CD4-positive, alpha-beta T cell treated with Interleukin-6 at 100 ng/mL for 8 hours (primary cell): ENCODE results near the gene KPNA6.

Source experiments
- DNase-seq: peaks from one replicate; pipeline ENCODE4 v3.0.0-alpha.2; 2020; ENCODE audit warnings: mixed read lengths, low spot score

KPNA6 gene

DNA sequence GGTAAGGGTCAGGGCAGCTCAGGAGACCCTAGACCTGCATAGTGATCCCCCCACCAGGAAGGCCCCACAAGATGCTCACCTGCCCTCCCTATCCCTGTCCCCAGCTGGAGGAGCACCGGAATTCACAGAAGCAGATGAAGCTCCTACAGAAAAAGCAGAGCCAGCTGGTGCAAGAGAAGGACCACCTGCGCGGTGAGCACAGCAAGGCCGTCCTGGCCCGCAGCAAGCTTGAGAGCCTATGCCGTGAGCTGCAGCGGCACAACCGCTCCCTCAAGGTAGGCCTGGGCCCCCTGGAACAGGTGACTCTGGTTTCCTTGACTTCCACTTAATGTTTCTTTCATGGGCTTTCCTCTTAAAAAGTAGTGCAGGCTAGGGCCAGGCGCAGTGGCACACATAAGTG lies 80.0 kb downstream of the KPNA6 start:
- DNase-seq = no peak

- DNase-seq = no peak
Measured at GRCh38 chr1:32192220-32192948, 84.5 kb downstream of the KPNA6 start.

- no peak for DNase-seq
Measured at GRCh38 chr1:32194984-32195383, 87.1 kb downstream of the KPNA6 start.

DNA sequence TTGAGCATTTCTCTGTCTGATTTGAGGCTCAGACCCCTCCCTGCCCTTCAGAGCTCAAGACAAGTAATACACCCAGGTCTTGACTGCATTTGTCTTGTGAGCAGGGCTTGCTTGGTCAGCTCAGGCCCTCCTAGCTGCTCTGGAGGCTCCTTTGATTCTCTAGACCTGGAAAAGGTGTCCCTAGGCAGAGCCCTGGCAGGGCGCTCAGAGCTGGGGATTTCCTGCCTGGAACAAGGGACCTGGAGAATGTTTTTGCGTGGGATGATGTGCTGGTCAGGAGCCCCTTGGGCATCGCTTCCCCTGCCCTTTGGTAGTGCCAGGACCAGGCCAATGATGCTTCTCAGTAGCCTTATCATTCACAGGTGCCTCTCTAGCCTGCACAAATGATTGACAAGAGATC lies 87.7 kb downstream of the KPNA6 start:
- DNase-seq = no peak

DNA sequence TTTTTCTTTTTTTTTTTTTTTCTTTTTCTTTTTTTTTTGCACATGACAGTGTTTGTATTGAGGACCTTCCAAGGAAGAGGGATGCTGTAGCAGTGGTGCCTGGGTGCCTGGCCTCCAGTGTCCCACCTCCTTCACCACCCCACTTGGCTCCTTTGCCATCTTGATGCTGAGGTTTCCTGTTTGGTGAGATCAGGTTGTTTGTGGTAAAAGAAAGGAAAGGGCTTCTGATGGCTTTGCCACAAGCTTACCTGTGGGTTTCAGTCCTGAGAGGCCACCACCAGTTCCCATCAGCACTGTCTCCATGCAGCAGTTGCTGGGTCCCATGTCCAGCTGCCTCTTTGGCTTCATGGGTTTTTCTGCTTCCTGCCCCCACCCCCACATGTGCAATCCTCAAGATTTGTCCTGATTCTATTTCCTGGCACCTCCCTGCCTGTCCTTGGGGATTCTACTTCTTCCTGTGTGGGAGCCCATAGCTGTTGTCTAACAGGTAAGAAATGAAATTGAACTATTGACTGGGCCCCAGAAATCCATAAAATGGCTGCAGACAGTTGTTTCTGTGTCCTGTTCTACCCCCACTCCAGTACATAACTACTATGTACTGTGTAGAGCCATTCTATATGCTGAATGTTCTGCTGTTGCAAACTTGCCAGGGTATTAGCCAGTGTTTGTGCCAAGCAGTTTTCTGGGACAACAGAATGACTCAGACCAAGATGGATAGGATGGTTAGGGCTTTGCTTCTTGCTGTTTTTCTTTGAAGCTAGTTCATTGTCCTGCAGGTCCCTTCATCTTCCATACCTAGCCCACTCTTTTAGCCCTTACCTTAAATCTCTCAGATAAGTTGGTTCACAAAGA lies 88.3 kb downstream of the KPNA6 start:
- peak; percentile 26 for DNase-seq

- DNase-seq = no peak
Measured at GRCh38 chr1:32197074-32197473, 89.2 kb downstream of the KPNA6 start.

DNA sequence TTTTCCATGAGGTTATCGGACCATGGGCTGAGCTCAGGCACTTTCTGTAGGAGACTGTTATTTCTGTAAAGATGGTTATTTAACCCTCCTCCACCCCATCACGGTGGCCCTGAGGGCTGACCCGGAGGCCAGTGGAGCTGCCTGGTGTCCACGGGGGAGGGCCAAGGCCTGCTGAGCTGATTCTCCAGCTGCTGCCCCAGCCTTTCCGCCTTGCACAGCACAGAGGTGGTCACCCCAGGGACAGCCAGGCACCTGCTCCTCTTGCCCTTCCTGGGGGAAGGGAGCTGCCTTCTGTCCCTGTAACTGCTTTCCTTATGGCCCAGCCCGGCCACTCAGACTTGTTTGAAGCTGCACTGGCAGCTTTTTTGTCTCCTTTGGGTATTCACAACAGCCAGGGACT lies 90.0 kb downstream of the KPNA6 start:
- DNase-seq = no peak

- no peak for DNase-seq
Measured at GRCh38 chr1:32198237-32199042, 90.6 kb downstream of the KPNA6 start.

- no peak for DNase-seq
Measured at GRCh38 chr1:32199043-32199716, 91.3 kb downstream of the KPNA6 start.

DNA sequence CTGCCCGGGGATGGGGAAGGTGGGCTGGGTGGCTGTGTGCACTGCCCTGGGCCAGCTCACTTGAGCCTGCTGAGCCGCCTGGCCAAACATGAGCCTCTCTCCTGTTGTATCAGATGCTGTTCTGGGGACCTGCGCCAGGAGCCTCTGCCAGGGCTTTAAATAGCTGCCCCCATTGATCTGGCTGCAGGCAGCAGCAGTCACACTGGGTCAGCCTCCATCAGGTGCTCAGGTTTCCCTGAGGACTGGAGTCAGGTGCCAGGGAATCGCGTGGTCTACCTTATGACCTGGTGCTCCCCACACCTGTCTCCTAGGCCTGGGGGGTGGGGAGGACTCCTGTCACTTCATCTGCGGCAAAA lies 91.8 kb downstream of the KPNA6 start:
- no peak for DNase-seq

DNA sequence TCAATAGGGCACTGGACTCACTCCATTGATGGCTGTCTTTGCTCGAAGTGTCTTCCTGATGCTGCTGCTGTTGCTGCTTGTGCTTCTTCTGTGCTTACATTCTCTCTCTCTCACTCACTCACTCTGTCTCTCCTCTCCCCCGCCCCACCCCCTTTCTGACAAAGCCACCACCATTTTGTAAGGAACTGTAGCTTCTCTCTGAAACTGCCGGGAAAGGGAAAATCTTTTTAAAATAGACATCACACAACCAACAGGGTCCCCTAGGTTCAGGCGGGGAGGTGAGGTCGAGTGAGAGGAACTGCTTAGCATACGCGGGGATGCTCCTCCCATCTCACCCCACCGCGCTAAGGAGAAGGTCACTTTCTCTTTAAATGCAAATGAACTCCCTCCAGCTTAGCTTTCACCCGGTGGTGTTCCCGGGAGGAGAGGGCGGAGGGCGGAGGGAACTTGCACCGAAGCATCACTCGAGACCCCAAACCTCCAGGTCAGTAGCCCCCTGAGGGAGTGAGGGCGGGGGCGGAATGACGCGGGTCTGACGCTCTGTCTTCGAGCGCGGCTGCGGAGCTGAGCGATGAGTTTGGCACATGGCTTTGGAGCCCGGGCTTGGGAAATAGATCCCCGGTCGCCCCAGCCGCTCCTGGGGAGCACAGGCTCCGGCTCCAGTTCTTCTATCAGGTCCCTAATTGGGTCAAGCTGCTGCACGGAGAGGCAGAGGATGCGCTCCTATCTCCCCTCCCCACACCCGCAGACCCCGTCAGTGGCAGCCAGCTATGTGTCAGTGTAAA lies 92.6 kb downstream of the KPNA6 start, which contains the start of gene CCDC28B:
Gene CCDC28B, plus strand, starts transcription at position 370 of the 785 bp plus-strand sequence. CDS start 1,341 bp downstream, outside the sequence.
- peak; percentile 41 for DNase-seq

DNA sequence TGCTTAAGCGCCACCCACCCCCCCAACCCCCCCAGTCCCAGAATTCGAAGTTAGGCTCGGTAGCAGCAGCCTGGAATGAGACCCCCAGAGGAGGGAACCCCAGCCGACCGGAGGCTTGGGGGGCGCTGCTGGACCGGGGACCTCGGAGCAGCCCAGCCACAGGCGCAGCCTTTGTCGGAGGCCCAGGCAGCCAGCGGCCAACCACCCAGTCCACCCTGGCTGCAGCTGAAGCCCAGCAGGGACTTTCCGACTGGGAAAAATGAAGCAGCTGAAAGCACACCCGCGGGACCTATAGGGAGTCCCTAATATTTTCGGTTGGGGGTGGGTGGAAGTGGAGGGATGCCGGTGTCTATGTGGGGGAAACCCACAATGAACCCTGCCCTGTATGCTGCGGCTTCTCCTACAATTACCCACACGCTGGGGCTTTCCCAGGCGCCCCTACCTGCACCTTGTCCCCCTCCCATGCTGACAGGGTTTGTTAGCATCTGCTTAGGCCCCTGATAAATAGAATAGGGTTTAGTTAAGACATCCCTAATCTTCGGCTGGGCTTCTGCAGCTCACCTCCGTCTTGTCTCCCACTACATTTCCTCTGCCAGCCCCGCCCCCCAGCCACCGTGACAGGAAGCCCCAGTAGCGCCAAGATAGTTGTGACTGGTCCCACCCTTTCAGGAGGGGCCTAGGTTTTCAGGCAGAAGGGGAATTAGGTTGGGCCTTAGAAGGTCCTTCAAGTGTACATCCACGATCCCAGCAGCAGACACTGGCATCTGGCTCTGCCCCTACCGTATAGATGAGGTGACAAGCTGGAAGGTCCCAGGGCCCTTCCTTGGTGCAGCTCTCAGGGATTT lies 93.4 kb downstream of the KPNA6 start:
- peak; percentile 78 for DNase-seq

- no peak for DNase-seq
Measured at GRCh38 chr1:32204943-32205361, 97.1 kb downstream of the KPNA6 start.

GRCh38 chr1:32205401-32206370 lies 97.8 kb downstream of the KPNA6 start, which contains the start of gene IQCC:
IQCC (plus strand) TSS chr1:32205671; CDS start chr1:32205682, 11 bp downstream.
- DNase-seq = peak; percentile 83

GRCh38 chr1:32208469-32208868 lies 100.6 kb downstream of the KPNA6 start:
- DNase-seq = no peak

GRCh38 chr1:32208891-32209328 lies 101.1 kb downstream of the KPNA6 start, which contains the start of gene DCDC2B:
DCDC2B (plus strand) TSS chr1:32209089; CDS start chr1:32209094, 5 bp downstream.
- no peak for DNase-seq

- DNase-seq = peak; percentile 60
Measured at GRCh38 chr1:32215629-32216480, 108.0 kb downstream of the KPNA6 start.

DNA sequence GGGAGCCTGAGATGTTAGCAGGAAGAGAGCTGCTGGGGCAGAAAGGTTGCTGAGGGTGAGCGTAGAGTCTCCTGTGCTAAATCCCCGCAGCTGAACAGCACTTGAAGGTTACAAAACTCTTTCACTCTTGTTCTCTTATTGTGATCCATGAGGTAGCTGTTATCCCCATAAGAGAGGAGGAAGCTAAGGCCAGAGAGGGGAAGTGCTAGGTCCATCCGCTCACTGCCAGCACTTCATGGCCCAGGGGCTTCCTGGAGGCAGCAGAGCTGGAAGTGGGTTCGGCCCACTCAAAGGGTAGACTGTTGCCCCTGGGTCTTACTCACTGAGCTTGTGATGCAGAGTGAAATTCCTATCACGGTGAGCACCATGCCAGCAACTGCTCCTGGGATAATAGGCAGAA lies 108.7 kb downstream of the KPNA6 start:
- DNase-seq = no peak
